ENCODE results near the gene MSH3.
"Not testable (repeated sequence)": the region's sequence is repeated elsewhere in the genome, so short reads cannot be mapped to it uniquely, and the experiment has no call there.

The MSH3 gene

DNA sequence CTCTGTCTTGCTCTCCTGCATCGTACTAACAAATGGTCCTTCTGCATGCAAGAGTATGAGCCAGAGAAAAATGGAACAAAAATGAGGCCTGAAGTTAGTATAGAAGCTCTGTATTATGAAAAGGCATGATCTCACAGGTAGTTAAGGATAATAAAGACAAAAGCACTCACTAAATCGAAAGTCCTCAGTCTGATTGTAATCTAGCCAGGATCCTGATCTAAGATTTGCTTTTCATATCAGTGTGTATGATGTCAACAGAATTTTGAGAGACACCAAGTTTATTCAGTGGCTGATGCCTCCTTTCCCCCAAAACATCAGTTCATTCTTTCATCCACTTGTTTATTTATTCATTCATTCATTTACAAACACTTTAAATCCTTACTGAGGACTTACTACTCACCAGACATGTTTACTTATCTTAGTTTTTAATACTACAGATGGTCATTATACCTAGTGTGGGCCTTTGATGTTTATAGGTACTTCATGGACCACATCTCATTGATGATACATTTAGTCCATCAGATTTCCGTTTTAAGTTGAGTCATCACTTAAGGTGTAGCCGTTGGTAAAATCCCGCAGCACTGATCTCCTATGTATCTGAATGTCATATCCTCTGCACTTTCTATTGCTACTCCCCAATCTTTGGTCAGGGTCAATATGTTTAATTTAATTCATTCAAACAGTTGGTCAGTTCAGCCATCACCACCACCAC is 105.6 kb downstream of the MSH3 start:
- no peak for DNase-seq

DNA sequence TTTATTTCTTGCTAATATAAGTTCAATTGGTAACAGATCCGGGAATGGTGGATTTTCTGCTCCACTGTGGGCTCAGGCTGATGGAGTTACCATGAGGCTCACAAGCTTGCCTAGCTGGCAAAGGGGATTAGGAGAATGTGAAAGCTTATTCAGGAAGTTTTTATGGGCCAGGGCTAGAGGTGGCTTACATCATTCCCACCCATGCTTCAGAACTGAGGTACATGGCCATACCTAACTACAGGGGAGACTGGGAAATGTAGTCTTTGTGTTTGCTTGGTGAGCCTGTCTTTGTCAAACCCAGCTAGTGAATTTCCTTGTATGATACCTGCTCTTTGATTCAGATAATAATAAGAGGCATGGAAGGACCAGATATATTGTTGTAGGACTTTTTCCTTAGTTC is 106.2 kb downstream of the MSH3 start:
- no peak for DNase-seq

DNA sequence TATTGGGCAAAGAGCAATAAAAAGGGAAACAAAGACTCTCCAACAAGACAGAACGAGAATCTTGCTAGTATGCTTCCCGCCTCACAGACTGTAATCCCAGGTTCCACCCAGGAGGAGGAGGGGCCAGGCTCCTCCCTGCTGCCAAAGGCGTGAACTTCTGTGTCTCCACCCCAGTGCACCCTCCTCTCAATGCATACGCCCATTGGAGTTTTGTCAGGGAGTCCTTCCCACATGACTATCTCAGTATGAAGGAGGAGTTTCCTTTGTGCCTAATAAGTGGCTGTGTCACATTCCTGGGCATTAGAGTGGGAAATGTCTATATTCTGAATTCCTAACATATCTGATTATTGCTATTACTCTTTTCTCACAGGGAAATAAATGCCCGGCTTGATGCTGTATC is 106.7 kb downstream of the MSH3 start:
- DNase-seq: no peak

DNA sequence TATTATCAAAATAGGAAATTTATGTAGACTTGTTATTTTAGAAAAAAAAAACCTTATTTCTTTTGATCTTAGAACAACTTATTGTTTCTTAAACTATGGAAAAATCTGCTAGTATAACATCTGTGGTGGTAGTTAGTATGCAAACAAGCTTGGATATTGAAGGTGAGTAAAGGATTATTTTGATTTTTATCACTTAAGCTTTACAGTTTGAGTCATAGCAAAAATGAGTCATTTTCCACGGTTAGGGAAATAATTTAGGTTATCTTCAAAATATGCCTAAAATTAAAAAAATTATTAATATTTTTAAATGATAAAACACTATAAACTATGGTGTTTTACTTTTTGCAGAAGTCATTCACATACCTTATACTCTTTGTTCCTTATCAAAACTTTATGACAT is 107.5 kb downstream of the MSH3 start:
- no peak for DNase-seq

DNA sequence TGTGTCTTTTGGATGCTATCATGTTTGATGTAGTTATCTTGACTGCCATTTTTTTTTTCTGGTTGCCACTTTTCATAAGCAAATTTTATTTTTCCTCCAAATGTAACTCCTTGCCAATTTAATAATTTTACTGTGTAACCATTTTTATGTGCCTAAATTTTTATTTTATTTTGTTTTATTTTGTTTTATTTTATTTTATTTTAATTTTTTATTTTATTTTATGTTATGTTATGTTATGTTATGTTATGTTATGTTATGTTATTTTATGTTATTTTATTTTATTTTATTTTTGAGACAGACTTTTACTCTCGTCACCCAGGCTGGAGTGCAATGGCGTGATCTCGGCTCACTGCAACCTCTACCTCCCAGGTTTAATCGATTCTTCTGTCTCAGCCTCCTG is 108.1 kb downstream of the MSH3 start:
- no peak for DNase-seq

DNA sequence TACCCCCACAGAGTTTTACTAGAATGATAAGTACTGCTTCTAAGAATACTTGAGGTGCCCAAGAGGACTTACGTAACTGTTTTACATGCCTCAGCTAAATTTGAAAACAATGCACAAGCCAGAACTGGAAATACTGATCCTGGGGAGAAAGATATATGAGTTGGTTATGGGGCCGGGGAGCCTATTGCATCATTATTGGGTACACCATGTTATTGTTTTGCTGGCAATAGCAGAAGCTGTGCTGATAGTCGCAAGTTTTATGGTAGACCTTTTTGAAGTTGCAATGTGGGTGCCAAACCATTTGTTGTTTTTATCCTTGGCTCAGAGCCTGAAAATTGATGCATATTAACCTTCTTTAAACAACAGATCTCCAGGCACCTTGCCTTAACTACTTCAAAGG is 108.8 kb downstream of the MSH3 start:
- no peak for DNase-seq

DNA sequence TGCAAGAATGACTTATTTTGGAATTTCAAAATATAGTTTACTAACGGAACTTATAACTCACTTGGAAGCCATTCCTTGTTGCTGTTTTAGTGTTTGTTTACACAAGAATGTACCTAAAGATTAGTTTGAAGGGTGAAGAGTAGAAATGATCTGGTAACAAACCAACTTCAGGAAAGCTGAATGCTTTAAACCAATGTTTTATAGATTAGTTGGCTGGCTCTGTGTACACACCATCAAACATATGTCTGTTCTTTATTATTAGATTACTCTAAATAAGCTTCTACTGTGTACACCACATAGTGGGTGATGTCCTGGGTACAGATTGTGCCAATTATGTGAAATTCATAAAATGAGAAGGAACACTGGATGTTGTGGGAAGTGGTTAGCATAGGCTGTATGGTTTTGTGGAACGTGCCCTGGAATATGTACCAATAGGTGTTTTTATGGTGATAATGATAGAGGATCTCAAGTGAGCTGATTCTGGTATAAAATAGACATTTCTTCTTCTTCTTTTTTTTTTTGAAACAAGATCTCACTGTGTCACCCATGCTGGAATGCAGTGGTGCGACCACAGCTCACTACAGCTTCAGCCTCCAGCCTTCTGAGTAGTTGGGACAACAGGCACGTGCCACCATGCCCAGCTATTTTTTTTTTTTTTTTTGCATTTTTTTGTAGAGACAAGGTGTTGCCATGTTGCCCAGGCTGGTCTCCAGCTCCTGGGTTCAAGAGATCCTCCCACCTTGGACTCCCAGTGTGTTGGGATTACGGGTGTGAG is 109.6 kb downstream of the MSH3 start:
- no peak for DNase-seq

DNA sequence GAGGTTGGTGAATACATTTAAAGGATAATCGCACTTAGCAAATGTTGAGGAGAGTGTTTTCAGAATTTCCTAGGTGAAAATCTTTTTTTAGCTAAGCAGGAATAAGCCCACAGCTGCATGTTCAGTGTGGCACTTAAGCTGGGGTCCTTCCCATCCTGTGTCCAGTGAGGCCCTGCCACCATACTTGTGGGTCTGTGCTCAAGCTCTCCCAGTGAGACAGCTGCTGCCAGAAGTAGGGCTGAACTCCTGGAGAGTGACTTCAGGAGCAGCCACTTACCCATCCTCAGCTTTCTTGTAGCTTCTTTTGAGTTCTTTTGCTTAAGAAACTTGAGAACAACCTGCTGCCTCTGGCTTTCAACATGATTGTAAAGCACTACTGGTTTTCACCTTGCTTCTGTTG is 110.3 kb downstream of the MSH3 start:
- DNase-seq: no peak

DNA sequence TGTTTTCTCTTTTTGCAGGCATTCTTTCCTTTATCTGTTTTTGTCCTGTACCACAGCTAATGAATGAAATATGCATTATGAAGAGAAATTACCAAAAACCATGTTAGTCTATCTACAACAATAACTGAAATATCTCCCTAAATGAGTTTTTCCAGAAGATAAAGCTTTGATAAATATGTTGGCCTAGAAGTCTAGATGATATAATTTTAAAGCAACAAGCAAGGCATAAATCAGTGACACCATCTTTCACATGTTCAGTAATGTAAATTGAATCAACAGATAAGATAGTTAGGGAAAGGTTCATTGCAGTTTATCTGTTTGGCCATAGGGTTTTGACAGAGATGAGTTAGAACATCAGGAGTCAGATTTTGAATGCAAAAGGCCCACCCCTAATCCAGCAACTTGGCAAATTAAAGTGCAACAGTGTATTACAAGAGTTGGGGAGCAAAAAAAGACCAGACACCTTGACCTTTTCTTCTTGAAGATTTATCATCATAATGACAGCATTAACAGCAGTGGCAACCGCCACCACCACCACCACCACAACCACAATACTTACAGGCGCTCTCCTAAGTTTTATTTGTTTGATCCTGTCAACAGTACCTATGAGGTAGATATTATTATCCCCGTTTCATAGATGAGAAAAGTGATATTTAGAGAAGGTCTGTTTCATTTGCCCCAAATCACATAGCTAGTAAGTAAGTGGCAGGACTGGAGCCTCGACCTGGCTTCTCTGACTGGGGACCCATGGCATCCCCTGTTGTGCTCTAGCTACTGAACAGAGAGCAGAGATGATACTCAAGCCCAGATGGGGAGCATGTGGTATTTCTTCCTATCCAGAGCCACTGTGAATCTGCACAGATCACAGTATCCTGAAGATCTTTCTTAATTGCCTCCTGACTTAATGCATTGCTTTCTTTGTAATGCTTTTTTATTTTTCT is 123.2 kb downstream of the MSH3 start:
- DNase-seq: no peak

DNA sequence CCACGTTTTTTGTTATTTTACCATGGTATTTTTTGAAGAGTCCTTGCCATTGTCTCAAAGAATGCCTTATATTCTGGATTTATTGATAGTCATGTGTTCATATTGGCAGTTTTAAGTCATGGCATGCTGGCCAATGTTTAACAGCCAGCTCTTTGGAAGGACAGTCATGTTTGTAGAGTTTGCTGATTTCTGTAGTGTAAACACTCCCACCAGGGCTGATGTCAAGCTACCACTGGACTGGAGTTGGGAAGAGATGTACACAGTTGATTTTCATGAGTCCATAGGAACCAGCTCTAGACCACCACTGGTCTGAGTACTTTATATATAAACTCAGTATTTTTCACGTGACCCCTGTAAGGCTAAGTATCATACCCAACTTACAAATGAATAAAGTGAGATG is 125.6 kb downstream of the MSH3 start:
- DNase-seq: no peak

DNA sequence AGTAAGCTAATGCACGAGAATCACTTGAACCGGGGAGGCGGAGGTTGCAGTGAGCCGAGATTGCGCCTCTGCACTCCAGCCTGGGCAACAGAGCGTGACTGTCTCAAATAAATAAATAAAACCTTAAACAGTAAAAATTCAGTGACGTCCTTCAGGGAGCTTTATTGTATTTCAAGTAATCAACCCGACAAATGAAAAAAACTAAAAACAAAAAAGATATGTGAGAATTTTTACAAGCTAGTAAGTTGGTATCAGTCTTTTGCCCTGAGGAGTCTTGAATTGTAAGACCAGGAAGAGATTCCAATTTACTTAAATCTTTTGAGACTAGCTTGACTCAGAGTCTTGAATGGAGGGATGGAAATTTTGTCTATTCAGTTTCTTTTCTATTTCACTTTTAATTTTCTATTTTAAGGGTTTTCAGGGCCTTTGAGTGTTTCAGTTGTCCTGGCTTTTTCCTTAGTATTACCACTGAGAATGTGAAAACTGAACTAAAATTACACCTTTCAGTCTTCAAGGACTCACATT is 126.4 kb downstream of the MSH3 start:
- no peak for DNase-seq

DNA sequence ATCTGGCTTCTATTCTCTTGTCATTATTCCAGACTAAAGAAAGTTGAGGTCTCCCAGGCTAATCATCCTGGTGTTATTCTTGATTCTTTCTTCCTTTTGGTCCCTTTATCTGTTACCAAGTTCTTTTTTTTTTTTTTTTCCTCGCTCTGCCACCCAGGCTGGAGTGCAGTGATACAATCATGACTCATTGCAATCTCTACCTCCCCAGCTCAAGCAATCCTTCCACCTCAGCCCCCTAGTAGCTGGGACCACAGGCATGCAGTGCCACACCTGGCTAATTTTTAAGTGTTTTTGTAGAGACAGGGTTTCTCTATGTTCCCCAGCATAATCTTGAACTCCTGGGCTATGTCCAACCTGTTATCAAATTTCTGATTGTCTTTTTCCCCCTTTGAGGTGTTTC is 126.9 kb downstream of the MSH3 start:
- no peak for DNase-seq

DNA sequence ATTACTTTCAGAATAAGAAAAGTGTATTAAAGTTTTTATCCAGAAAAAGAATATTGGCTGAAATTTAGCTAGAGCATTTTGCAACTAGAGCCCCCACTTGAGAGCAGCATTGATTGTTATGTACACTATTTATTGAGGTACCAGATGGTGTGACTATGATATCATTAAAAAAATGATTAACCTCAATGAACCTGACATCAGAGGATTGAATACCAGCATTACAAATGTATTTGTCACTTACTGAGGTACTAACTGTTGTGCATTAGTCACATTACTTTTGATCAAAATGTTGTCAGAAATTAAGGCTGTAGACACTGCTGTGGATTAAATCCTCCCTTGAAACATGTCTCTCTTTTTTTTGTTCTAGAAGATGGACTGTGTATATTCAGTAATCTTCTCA is 128.2 kb downstream of the MSH3 start:
- DNase-seq: no peak

DNA sequence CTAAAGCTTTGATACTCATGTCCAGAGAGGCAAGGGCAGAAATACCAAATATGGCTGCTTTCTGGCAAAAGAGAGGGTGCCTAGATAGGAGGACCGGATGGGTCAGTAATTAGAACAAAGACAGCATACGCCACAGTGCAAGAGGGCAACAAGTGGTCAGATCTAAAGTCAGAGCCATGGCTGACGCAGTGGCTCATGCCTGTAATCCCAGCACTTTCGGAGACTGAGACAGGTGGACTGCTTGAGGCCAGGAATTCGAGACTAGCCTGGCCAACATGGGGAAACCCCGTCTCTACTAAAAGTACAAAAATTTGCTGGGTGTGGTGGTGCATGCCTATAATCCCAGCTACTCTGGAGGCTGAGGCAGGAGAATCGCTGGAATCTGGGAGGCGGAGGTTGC is 129.3 kb downstream of the MSH3 start:
- not testable (repeated sequence) for DNase-seq

DNA sequence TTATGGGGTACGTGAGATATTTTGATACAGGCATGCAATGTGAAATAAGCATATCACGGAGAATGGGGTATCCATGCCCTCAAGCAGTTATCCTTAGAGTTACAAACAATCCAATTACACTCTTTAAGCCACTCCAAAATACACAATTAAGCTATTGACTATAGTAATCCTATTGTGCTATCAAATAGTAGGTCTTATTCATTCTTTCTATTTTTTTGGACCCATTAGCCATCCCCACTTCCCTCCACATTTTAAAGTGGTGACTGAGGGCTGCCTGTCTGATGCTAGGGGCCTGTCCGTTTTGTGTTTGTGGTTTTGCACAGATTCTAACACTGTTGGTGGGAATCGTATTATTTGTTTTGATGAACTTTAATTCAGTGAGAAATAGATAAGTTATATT is 130.0 kb downstream of the MSH3 start:
- no peak for DNase-seq

DNA sequence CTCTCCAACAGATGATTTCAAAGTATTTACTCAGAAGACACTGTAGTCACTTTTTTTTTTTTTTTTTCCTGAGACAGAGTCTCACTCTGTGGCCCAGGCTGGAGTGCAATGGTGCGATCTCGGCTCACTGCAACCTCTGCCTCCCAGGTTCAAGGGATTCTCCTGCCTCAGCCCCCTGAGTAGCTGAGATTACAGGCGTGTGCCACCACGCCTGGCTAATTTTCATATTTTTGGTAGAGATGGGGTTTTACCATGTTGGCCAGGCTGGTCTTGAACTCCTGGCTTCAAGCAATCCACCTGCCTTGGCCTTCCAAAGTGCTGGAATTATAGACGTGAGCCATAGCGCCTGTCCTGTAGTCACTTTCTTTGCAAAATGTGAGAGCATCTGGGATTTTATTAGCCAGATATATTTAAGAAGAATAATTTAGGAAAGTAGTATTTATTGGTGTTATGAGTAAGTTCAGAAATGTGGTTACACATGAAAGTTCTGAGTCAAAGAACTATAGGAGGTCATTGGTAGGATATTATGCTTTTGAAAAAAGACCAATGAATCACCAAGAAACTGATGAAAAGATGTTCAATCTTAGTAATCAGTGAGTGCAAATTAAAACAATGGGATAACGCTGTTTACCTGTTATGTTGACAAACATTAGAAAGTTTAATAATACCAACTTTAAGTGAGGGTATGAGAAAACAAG is 135.0 kb downstream of the MSH3 start:
- not testable (repeated sequence) for DNase-seq

DNA sequence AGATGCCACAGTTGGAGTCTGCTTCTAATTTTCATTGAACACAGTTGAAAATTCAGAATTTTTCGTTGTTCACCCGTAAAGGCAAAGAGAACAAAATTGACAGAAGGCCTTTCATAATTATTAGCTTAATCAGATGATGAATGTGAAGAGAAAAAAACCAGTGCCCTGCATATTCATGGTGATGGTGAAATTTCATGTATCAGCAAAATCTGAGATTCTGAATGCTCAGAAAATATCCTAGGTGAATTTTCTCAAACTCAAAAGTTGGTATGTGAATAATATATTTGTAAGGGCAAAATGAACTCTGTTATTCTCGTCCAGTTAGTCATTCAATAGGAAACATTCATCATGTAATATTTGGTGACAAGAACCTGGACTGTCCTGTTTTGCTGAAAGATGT is 136.2 kb downstream of the MSH3 start:
- no peak for DNase-seq

DNA sequence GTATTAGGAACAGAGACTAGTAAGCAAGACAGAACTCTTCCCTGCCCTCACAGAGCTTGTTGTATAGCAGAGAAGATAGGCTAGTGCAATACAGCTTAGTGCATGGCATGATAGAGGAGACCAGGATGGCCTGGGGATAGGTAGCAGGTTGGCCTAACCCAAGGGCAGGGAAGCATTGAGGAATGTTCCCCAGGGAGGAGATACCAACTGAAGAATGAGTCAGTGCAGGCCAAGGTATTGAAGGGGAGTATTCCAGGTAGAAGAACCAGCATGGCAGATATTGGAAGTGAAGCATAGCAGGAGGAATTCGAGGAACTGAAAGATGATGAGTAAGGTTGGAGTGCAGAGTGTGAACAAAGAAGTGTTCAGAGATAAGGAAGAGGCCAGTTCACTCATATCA is 138.9 kb downstream of the MSH3 start:
- no peak for DNase-seq

DNA sequence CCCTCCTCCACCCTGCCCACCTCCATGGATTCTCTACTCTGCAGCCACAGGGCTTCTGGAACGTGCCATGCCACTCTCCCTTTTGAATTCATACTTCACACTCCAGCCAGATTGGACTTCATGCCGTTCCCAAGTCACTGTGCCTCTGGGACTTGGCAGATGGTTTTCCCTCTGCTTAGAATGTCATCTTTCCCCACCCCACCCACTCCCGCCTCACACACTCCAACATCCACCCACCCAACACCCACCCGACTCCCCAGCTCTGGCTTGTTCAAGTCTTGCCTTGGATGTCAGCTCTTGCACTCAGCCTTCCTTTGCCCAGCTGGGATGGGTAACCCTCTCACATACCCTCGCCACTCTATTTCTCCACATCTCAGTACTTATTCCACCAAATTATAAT is 142.4 kb downstream of the MSH3 start:
- no peak for DNase-seq

DNA sequence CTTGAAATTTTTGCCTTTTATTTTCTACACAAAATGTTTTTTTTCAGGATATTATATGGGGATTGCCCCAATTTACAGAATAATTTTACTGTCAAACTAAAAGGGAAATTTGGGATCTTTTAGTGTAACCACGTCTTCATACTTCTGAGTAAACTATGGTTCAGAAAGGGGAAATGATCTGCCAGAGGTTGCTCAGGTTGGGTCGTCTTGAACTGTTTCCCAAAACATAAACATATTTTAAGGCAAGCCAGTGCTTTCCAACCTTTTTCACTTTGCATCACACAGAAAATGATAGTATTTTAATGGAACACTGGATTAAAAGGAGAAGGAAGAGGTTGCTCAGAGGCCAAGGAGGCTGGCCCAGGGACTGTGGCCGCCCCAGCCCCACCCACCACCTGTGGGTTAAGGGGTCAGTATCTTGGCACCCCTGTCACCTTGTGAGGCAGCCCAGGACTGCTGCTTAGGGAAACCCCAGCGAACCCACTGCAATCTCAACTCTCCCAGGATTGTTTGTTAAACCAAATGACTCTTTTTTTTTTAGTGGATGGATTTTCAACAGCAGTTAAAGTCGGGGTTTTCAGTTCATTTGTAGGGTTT is 143.1 kb downstream of the MSH3 start:
- DNase-seq: no peak

DNA sequence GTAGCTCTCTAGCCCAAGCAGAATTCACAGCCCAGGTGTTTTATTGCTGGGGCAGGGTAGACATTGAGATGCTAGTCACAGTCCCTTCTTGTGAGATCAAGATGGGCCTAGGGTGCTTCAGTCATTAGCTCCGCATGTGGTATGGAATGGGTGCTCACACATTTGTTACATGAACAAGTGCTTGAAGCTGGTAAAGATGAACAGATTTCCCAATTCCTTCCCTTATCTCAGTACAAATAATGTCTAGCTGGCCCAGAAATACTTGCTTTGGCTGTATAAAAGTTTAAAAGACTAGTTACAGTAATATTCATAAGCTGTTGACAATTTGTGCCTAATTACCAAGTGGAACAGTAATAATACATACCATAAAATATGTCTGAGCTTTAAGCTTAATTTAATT is 143.7 kb downstream of the MSH3 start:
- no peak for DNase-seq

DNA sequence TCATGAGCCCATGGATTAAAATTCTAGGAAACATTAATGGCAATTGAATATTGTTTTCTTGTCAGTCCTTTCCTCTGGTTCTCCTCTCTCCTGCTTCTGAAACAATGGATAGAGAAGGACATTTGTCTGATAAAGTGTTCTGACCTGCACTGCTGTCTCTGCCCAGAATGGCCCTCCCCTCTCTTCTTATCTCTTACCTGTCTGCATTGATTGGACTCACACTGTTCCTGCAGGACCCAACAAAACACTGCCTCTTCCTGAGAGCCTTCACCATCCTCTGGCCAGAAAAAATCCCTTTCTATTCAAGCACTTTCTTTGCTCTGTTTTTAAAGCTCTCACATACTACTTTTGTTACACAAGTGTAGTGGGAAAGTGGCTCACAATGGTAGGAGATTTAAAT is 144.2 kb downstream of the MSH3 start:
- DNase-seq: no peak

All from NCI-H1105 (cell line).